GM19238 (cell line): Measurements from ENCODE around the gene ZFP92.

ENCODE experiments used
- DNase-seq: peaks from one replicate; pipeline ENCODE4 v3.0.0; 2011; ENCODE audit warnings: low spot score; ENCODE audit not compliant: insufficient read length

Gene ZFP92

DNA sequence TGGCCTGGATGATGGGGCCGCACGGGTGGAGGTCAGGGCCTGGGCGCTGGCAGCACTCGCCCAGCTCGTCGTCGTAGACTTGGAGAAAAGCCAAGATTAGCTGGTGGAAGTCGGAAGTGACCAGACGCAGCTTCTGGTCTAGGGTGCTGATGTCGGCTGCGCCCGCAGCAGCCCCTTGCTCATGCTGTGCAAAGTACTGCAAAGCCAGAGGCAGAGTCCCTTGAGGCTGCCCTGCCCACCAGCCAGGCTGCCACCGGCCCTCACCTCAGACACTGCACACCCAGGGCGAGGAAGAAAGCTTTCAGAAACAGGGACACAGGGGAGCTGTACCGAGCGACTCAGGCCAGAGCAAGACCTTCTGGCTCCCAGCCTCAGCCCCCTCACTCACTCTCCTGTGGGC is 44.3 kb downstream of the ZFP92 start:
- DNase-seq, result no peak

DNA sequence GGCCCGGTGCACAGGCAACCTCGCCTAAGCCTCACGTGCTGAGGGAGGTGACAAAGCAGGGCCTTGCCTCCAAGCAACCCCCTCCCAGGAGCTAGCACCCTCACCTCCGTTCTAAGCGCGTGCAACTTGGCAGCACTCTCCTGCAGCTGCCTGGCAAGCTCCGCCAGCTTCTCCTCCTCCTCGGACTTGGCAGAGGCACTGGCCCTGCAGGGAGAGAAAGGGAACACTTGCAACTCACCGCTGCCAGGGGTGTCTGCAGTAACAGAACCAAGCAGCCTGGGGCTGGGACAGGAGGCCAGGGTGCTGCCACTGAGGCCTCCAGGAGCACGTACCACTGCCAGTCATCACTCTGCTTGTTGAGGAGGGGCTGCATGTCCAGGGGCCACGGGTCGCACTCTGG is 44.9 kb downstream of the ZFP92 start:
- no peak for DNase-seq

DNA sequence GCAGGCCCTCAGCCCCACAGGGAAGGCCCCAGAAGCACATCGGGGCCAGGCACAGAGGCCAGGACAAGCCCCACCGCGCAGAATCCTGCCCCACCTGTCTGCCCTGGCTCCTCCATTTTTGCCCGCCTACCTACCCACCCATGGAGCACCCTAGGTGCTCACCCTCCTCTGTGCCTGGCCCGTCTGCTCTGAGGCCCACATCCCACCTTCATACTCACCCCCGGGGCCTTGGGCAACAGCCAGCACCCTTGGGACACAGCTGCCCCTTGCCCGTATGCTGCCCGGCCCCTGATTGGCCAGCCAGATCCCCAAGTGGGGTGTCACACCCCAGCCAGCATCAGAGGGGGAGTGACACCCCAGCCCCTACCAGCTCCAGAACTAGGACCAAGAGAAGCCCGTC is 45.4 kb downstream of the ZFP92 start:
- DNase-seq, result no peak

DNA sequence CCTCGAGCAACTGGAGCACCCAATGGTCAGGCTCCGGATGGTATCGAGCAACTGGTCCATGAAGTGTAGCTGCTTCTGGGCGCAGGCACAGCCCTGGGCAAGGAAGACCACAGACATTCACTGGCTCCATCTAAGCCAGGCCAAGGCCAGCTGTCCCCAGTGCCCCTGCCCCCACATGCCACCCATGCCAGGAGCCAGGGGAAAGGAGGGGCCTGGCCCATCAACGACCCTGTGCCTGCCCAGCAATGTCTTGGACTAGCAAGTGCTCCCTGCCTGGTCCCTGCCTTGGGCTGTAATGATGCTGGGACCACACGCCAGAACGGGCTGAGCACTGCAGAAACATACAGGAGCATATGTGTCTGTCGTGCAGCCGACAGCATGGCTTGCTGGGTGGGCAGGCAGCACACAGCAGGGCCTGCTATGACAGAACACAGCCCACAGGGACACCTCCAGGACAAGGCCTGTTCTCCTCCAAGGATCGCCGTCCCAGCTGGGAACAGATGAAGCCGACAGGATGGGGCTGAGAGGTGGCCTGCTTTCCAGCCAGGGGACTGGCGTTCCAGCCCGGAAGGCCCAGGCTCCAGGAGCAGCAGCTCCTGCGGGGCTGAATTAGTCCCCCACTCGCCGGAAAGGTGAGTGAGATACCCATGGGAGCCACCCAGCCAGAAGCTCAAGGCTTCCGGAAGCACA is 46.0 kb downstream of the ZFP92 start:
- DNase-seq, result no peak

DNA sequence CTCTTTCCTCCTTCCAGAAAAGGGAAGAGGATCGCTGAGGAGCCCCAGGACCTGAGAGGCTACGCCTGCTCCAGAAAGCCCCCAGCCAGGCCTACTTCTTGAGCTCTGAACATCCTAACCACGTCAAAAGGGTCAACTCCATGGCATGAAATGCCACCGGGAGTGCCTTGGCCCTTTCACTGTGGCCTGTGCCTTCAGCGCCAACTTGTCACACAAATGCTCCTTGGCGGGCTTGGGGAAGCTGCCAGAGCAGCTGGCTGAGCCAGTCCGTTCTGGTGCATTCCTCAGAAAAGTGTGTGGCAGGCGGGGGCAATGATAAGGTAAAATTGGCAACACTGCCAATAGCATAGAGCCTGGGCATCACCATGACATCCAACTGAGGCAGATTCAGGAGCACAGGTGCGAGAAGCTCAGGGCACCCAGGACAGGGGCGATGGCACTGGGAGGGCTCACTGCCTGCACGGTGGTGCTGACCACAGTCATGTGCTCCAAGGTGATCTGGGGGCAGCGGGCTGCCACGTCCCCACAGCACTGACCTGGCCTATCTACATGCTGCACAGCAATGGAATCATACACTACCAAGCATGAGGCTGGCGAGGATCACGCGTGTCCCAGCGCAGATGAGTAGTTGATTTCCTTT is 46.7 kb downstream of the ZFP92 start:
- DNase-seq, result no peak

DNA sequence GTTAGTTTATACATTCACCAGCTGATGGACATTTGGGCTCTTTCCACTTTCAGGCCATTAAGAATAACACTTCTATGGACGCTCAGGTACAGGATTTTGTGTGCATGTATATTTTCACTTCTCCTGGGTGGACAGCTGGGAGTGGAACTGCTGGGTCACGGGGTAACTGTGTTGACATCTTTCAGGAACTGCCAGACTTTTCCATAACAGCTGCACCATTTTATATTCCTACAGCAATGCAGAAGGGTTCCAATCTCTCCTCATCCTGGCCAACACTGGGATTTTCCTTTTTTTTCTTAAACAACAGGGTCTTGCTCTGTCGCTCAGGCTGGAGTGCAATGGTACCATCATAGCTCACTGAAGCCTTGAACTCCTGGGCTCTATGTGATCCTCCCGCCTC is 47.2 kb downstream of the ZFP92 start:
- DNase-seq, result no peak

DNA sequence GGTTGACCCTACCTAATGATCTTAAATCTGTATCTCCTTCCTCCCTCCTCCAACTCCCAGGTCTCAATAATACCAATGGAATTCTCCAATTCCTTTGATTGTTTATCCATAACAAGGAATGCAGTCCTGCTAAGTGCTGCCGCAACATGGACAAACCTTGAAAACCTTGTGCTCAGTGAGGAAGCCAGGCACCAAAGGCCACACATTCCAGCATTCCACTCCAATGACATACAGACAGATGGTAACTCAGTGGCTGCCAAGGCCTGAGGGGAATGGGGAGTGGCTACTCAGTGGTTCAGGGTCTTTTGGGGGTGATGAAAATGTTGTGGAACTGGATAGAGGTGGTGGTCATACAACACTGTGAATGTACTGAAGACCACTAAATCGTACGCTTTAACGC is 48.7 kb downstream of the ZFP92 start:
- DNase-seq, result no peak

DNA sequence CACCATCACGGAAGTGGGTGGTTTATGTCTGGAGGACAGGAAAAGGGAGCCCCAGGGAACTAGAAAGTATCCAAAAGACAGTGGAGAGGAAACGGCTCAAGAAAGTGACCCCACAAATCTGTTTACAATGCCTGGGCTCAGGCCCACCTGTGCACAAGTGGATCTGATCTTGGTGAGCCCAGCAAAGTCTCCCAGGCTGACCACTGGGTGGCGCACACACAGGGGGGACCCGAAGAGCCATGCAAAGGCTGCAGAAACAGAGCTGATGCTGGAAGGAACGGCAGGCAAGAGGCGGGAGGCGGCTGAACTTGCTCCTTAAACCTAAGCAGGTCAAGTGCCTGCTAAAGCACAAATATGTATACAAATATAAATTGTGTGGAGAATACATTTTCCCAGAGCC is 49.6 kb downstream of the ZFP92 start:
- DNase-seq, result peak; percentile 54
